GM19452 (cell line): Measurements from ENCODE around the gene OGG1.

Experiments used
- ATAC-seq: cut with Tn5 transposase; IDR thresholded peaks from one replicate; pipeline ENCODE4 v1.9.1; 2021; ENCODE audit not compliant: unreplicated experiment

OGG1 gene

DNA sequence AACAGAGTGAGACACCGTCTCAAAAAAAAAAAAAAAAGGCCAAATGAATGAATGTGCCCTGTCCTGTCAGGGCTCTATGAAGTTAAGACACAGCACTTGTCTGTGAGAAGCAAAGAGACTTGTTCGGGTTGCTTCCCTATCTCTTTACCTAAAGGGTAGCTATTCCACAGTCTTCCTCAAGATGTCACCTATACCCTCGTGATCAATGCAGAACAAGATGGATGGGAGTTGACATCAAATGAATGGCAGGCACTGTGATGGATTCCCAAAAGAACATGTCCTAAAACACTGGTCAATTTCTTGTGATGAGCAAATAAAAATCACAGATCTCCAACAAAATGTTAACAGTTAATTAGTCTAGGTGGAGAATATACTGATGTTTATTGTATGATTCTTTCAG, 33.0 kb downstream of the OGG1 start:
- ATAC-seq: no peak

DNA sequence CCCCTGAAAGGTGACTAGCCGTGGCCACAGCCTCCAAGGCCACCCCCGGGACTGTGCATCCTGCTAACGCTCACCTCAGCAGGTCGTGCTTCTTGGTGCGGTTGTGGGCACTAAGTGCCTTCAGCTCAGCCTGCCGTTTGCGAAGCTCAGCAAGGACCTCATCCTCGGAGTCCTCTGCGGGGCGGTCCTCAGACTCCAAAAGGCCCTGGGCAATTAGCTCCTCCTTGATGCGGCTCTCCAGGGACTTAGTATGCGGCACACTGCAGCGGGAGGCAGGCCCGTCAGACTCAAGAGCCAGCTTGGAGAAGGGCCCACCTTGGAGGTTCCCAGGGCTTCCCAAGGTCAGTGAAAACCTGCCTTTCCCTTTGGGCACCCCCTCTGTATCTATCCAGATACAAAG, 34.2 kb downstream of the OGG1 start:
- no peak for ATAC-seq

- no peak for ATAC-seq
These were observed 35.2 kb downstream of the OGG1 start for GRCh38 chr3:9784965-9785364.

DNA sequence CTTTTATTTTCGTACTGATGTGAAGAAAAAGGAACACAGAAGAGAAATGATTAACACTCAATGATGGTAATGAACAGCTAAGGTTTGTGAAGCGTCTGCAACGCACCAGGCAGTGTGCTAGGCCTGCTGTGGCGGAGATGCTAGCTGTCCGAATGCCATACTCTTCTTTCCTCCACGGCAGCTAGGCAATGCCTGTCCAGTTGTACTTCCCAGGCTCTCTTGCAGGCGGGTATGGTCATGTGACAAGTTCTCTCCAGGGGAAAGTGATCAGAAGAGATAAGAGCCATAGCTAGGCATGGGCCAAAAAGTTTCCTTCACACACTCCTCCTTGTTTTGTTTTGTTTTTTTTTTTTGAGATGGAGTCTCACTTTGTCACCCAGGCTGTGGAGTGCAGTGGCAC, 35.9 kb downstream of the OGG1 start:
- no peak for ATAC-seq

GRCh38 chr3:9786209-9786739, 36.5 kb downstream of the OGG1 start:
- ATAC-seq: no peak

DNA sequence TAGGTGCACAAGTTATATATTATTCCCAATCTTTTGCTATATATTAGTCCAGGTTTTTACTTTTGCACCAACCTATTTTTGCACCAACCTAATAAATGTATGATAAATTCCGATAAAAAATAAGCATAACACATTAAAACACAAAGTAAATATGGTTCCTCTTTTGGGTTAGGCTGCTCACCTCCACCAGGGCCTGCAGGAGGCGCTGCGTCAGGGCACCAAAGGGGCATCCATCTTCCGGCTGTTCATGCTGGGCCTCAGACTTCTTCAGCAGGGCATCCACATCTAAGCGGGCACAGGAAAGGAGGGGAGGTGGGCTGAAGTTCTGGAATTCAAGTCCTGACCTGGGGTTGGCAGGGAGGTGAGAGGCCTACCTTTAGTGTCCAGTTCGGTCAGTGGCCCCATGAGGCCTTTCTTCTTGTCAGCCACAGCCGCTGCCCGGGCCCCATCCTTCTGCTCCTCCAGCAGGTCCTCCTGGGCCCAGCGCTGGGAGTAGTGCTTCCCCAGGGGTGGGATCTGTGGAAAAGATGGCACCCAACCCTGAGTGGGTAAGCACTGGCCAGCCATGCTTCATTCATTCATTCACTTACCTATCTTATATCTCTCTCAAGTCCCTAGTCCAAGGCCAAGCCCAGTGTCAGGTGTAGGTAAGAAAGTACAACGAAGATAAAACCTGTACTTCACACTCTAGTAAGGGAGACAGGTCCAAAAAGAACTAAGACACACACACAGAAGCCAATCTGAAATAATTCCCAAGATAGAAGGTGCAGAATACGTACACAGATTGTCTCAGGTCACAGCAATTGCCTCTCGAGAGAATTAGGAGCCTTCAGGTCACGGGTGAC, 37.3 kb downstream of the OGG1 start:
- ATAC-seq: no peak

DNA sequence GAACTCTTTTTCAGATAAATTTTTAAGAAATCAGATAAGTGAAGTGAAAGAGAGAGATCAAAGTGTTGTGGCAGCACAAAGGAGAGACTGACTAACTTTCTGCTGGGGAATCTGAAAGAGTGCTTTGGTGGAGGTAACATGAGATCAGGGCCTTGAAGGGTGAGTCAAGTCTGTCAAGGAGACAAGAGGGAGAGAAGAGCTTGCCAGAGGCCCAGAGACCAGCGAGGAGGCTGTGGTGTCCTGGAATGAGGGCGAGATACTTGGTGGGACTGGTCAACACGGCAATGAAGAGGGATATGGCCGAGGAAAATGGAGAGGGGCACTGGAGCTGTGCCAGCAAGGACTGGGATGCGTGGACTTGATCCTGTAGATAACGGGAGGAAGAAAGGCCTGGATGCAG, 38.0 kb downstream of the OGG1 start:
- no peak for ATAC-seq

- no peak for ATAC-seq
These were observed 41.4 kb downstream of the OGG1 start for GRCh38 chr3:9791127-9791526.

- peak; percentile 2 for ATAC-seq
These were observed 42.1 kb downstream of the OGG1 start for GRCh38 chr3:9791790-9792404.

DNA sequence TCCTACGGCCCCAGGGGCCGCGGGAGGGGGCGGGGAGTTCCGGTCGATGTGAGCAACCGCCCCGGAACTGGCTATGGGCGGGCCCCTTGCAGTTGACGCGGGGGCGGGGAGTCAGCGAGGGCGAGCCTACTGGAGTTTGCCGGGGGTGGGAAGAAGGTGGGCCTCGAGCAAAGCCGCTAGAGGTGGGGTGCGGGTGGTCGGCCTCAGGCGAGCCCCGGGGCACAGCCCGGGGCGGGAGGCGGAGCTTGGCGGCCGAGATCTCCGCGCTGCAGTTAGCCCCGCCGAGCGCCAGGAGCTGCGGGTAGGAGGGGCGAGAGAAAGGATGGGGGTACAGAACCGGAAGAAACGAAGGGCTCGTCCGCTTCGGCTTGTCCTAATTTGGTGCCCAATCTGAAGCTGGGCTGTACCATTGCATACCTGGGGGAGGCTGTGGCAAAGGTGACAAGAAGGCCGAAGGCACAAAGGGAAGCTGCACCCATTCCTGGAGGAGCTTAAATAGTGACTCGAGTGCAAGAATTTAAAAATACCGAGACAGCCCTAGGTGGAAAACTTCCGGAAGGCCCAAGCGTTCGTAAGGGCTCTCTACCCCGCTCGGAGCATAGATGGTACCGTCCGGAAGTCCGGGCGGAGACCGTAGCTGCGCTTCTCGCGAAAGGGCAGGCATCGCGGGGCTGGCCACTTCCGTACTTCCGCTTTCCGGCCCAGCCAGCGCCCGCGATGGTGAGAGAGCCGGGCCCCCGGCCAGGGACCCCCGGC, 42.8 kb downstream of the OGG1 start, which contains the start of the genes ARPC4 and TADA3:
Gene ARPC4, plus strand, starts transcription at position 678 of the 756 bp plus-strand sequence. Its CDS starts 40 bp downstream, at position 718.
Gene TADA3, minus strand, starts transcription at position 69 of the 756 bp plus-strand sequence. CDS start 1,007 bp downstream, outside the sequence.
- peak; percentile 79 for ATAC-seq

GRCh38 chr3:9793161-9793781, 43.5 kb downstream of the OGG1 start:
- ATAC-seq: peak; percentile 1

DNA sequence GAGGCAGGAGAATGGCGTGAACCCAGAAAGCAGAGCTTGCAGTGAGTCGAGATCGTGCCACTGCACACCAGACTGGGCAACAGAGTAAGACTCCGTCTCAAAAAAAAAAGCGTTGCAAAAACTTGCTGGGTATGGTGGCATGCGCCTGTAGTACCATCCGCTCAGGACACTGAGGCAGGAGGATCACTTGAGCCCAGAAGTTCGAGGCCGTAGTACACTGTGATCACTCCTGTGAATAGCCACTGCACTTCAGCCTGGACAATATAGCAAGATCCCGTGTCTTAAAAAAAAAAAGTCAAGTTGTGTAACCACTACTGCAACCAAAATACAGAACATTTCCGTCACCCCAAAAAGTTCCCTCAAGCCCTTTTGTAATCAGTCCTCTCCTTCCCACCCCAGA, 44.6 kb downstream of the OGG1 start:
- no peak for ATAC-seq

DNA sequence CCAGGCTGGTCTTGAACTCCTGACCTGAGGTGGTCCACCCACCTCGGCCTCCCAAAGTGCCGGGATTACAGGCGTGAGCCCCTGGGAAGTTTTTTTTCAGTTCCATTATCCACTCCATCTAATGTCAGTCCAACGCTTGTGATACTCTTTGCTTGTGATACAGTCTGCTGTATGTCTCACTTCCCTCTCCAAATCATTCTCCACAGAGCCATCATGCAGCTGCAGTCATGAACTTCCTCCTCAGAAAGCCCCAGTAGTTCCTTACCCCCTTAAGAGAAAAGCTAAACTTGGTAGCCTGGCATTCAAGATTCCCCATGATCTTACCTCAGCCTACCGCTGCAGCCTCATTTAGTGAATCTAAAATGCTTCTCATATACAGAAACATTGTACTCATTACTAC, 45.5 kb downstream of the OGG1 start:
- no peak for ATAC-seq

DNA sequence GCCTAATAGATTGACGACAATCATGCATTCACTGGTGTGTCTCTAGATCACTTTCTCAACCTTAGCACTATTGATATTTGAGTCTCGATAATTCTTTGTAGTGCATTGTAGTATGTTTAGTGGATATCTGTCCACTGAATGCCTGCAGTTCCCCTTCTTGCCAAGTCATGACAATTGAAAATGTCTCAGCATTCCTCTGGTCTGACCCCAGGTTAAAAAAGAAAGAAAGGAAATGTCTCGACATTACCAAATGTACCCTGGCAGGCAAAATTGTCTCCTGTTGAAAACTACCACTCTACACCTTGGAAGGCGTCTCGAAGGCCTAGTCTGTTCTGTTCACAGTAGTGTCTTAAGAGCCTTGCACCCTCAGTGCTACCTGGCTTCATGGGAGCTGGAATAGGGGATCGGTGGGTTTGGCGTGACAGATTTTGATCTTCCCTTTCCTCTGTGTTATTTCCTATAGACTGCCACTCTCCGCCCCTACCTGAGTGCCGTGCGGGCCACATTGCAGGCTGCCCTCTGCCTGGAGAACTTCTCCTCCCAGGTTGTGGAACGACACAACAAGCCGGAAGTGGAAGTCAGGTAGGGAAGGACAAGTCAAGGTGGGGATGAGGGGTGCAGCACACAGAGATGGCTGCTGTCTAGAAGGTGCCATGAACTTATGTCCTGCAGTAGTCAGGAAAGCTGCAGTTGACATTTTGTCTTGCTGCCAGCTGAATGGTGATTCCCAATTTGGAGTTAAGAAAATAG, 47.6 kb downstream of the OGG1 start:
- ATAC-seq: no peak

- ATAC-seq: no peak
These were observed 50.8 kb downstream of the OGG1 start for GRCh38 chr3:9800529-9800928.

DNA sequence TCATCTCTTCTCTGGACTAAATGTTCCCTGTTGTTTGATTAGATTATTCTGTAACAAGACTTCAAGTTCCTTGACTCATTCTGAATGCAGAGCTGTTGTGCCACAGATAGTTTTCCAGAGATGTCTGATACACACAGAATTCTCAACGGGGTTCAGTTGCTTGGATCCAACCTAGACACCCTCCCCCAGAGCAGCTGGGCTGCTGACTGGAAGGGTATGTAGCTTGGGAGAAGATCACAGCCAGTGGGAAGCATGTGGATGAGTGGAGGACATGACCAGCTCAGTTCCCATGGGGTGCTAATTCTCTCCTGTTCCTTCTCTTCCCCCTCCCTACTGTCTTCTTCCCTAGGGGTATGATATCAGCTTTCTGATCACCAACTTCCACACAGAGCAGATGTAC, 53.7 kb downstream of the OGG1 start:
- no peak for ATAC-seq

DNA sequence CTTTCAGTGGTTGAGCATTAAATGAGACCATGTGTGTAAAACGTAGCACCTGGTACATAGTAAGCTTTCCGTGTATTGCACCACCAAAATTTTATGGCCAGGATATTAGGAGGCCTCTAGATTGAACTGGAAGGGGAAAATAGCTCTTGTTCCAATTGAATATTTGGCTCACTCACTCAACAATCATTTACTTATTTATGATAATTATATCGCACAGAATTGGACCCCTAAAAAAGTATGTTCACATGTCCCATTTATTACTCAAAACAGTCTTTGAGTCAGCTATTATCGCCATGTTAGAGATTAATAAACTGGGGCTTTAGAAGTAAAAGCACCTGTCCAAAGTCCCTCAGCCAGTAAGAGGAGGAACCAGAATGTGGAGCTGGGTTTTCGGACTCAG, 55.2 kb downstream of the OGG1 start:
- ATAC-seq: no peak

DNA sequence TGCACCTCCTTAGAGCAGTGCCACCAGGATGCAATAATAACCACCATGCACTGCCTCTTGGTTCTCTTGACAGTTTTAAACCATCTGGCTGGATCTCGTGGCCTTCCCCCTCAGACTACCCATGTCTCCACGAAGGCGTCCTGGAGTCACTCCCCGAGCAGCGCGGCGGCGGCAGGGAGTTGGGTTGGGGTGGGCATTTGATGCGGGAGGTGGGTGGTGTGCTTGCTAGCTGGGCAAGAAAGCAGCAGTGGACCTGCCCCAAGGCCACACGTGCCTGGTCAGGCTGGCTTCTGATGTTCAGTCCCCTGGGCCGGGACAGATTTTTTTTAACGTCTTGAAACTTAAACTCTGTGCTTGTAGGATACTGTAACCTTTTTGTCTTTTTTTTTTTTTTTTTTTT, 56.4 kb downstream of the OGG1 start:
- ATAC-seq: no peak
